Measurements from ENCODE around the gene CYBB.
"Not testable (repeated sequence)": the region's sequence is repeated elsewhere in the genome, so short reads cannot be mapped to it uniquely, and the experiment has no call there.

Gene CYBB

DNA sequence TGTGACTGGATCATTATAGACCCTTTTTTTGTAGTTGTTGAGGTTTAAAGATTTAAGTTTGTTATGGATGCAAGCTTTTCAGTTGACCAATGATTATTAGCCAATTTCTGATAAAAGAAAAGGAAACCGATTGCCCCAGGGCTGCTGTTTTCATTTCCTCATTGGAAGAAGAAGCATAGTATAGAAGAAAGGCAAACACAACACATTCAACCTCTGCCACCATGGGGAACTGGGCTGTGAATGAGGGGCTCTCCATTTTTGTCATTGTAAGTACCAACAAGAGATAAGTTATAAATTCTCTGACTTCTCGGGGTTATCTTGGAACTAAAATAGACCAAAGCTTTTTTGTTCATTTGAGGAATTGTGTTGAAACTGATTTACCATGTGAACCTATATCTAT, at the start of gene CYBB:
Gene CYBB (plus strand): TSS at position 203 of the 400 bp plus-strand sequence. CDS start 19 bp downstream, at position 222.
- DNase-seq (ENCODE audit: low read depth, low spot score): no peak

DNA sequence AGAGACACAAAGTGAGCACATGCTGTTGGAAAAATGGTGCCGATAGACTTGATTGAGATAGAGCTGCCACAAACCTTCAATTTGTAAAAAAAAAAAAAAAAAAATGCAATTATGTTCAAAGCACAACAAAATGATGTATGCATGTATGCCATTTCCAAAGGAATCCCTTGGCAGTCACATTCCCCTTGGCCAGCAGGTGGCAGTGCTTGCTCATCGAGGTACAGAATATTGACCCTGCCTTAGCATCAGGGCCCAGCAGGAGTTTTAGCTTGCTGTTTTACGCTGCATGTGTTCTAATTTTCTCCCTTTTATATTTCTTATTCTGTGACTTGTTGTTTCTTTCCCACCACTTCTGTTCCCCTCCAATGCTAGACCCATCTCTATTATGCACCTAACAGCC, 34.5 kb upstream of the CYBB start:
- no peak for DNase-seq (ENCODE audit: low read depth, low spot score)

DNA sequence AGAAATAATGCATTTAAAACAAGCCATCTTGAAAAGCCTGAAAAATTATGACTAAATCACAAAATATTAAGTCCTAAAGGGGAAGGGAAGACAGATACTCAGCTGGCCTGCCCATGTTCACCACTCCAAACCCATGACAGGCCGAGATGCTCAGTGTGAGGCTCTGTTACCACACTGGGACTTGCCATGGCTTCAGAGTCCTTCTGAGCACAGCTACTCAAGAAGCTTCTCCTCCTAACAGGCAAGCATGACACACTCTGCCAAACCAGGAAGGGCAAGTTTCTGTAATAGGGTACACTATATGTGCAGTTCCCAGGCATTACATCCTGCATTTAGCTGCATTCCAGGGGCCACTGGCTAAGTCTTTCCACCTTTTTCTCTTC, 34.0 kb upstream of the CYBB start:
- DNase-seq (ENCODE audit: low read depth, low spot score): no peak

DNA sequence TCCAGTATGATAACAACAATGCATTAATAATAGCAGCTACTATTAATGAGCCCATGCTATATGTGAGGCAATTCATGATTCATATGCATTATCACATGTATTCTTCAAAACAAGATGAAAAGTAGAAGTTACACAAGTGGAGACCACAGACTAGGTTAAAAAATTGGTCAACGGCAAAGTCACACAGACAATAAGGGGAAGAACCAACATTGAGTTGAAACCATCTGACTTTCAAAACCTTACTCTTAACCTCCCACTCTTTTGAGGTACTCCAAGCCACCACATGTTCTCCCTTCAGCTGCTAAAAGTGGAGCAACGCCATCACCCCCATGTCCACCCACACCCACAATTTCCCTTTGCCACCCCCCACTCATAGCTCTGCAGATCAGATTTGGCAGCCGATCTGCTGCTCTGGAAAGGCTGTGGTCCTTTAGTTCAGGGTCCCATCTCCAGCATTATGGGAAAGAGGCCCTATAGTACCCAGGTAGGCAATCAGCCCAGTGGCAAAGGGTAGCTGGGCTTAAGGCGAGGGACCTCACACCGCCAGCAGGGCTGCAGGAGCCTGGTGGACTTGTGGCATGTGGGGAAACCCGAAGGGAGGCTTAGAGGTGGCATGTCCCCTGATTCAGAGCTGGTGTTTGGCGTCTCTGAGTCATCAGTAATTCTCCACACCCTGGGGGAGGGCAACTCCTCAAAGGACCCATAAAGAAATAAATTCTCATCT, 33.5 kb upstream of the CYBB start:
- DNase-seq (ENCODE audit: low read depth, low spot score): no peak

DNA sequence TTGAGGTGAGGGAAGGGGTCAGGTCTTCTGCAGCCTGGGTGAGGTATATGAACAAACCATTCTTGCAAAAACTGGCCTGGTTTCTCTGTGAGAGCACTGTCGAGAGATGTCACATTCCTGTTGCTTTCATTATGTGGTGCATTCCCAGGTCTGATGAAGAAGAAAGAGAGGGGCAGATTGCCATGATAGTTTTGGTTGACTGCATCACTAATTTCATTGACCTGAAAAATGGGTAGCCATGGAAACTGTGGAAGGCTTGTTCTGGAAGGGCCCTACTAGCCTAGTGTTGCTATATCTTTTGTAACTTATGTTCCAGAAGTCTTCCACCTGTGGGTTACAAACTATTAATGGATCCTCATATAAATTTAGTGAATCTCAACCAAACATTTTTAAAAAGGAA, 32.9 kb upstream of the CYBB start:
- no peak for DNase-seq (ENCODE audit: low read depth, low spot score)

DNA sequence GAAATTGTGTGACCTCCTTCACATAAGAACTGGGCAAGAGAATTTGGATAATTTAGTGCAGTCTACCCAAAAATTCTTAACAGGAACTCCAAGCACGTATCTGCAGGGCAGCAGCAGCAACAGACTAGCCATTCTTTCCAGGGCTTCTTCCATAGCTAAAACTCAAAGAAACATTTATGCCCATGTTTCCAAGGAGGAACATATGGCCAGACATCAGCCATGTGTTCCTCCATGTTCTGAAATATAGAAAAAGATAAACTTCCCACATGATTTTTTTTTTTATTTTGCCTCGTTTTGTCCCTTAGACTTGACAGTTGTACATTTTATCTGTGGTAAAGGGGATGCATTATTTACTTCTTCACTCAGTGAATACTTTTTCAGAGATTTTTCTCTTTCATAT, 27.6 kb upstream of the CYBB start:
- no peak for DNase-seq (ENCODE audit: low read depth, low spot score)

DNA sequence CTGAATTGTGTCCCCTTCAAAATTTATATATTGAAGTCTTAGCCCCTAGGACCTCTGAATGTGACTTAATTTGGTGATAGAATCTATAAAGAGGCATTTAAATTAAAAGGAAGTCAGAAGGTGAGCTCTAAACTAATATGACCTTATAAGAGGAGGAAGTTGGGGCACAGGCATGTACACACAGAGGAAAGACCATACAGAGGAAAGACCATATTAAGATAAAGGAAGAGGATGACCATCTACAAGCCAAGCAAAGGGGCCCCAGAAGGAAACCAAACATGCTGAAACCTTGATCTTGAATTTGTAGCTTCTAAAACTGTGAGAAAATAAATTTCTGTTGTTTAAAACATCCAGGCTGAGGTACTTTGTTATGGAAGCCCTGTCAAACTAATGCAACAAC, 26.9 kb upstream of the CYBB start:
- DNase-seq (ENCODE audit: low read depth, low spot score): no peak

DNA sequence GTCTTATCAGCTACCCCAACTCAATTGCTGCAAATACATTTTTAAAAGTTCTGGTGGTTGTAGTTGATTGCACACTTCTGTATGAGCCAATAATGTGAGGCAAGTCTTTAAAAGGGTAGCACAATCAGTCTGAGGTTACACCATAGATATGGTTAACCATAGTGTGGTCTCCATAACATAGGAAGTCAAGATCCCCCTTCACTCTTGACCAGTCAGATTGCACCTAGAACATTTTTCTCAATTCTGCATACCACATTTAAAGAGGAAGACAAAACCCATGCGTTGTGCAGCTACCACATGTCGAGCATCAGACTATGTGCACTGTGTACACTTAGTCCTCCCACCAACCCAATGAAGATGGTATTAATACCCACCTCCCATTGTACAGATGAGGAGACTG, 26.5 kb upstream of the CYBB start:
- no peak for DNase-seq (ENCODE audit: low read depth, low spot score)

DNA sequence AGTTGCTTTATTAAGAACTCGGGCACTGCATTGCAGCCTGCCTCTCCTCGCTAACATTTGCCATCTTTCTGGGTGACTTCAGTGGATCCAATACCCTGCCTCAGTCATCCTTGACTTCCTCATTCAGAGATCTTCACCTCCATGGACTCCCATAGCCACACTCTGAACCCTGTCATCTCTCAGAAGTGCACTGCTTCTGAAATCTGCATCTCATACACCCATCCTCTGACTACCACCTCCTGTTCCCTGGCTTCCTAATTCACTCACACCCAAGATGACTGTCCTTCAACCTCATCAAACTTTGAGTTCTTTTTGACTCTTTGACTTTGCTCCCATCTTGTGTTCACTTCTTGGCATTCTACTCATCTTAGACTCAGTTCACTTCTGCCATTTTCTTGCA, 25.3 kb upstream of the CYBB start:
- no peak for DNase-seq (ENCODE audit: low read depth, low spot score)

DNA sequence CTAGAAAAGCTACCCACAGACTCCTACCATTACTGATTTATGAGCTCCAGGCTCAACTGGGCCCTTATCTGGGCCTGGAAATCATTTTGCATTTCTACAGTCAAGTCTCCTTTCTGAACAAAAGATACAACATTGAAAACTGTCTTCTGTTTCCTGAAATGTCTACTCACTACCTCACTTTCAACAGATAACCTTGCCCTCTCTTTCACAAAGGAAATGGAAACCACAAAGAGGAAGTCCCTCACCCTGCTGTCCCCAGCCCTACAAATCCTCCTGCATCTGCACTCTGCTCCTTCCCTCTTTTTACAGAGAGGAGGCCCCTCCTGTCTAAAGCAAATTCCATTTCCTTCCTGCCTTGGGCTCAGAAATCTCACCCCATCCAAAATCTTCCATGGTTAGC, 24.8 kb upstream of the CYBB start:
- DNase-seq (ENCODE audit: low read depth, low spot score): no peak

DNA sequence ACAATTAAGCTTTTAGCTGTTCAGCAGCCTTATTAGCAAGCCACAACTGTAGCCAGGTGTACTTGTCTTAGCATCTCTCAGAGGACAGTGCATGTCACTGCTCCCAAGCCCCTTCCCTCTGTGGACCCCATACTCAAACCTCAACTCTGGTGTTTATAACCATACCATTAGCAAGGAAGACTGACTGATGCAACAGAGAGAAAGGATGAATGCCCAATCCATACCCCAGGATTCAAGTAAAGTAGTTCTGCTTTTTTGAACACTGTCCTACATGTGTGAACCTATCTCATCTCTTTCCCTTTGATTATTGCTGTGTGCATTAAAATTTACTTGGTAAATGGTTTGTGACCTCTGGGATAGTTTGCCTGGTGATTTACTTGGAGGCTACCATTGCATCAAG, 22.8 kb upstream of the CYBB start:
- DNase-seq (ENCODE audit: low read depth, low spot score): no peak

DNA sequence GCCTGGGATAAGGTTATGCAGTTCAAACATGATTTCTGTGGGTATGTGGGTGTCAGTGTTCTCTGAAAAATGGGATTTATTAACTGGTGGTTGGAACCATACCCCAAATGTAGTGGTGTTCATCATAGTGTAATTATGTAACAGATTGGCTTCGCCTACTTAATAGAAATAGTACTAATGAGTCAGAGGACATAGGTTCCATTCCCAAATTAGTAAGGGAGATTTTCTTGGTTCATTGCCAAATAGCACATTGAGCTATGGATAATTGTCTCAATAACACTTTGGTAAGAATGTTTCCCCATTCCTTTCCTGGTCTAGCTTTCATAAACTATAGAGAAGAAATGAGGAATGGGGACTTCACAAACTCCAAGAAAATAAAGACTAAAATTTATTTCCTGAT, 20.5 kb upstream of the CYBB start:
- DNase-seq (ENCODE audit: low read depth, low spot score): no peak

DNA sequence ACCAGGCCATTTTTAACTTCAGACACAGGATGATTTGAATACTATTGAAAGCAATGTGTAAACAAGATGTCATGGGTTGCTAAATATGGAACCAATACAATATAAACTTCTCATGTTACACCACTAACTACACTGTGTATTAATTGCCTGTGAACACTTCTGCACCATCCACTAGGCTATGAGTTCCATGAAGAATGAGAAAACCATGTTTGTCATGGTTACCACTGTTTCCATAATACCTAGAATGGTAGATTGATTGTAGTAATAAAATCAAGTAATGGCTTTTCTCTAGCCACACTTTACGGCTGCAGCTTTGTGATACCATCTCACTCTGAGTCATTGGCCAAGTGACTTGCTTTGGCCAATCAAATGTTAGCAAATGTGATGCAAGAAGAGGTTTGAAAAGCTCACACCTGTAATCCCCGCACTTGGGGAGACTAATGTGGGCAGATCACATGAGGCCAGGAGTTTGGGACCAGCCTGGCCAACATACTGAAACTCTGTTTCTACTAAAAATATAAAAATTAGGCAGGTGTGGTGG, 19.9 kb upstream of the CYBB start:
- no peak for DNase-seq (ENCODE audit: low read depth, low spot score)

DNA sequence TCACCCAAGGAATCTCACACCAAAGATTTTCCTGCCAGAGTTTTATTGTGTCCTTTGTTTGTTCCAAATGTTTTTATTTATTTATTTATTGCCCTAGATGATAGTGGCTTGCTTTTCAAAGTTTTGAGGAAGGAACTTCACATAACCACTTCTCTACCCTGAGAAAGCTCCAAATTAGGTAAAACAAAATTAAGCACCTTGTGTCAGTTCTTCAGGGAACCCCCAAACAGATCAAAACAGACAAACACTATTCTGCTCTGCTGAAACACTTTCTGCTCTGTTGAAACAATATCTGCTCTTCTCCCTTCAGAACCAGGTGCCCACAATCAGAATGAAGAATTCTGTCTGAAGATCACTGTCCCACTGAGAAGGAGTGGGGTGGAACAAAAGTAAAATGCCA, 16.5 kb upstream of the CYBB start:
- DNase-seq (ENCODE audit: low read depth, low spot score): no peak

DNA sequence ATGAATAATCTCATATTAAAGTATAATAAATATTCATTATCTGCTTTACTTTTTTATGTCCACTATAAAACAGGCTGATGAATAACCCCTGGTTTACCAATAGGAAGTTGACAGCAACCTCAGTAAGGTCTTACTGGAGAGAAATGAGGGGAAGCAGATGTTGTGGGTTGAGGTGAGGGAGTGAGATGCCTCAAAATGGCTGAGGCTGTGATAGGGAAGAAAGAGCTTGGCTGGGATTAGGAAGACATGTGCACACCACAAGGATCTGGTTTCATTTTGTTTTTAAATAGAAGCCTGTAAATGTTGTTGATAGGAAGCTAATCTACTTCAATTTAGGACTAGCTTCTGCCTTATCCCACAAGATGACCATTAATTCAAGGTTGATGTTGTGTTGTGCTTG, 14.4 kb upstream of the CYBB start:
- DNase-seq (ENCODE audit: low read depth, low spot score): no peak

DNA sequence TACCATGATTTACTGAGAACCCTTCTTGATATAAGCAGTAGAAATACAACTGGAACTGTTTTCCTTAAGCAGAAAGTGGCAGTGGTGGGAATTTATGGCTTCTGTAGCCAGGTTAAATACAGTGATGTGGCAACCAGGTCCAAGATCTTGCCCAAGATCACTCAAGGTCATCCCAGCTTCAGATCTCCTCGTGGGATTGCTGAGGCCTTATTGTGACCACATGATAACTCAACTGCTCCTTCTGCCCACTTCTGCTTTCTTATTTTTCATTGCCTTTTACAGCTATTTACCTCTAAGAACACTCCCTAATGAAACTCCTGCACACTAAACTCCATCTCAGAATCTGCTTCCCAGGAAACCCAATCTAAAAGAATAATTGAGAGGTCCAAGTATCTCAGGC, 12.4 kb upstream of the CYBB start:
- no peak for DNase-seq (ENCODE audit: low read depth, low spot score)

DNA sequence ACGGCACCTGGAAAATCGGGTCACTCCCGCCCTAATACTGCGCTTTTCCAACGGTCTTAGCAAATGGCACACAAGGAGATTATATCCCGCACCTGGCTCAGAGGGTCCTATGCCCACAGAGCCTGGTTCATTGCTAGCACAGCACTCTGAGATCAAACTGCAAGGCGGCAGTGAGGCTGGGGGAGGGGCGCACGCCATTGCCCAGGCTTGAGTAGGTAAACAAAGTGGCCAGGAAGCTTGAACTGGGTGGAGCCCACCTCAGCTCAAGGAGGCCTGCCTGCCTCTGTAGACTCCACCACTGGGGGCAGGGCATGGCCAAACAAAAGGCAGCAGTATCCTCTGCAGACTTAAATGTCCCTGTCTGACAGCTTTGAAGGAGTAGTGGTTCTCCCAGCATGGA, 11.0 kb upstream of the CYBB start:
- DNase-seq (ENCODE audit: low read depth, low spot score): not testable (repeated sequence)

DNA sequence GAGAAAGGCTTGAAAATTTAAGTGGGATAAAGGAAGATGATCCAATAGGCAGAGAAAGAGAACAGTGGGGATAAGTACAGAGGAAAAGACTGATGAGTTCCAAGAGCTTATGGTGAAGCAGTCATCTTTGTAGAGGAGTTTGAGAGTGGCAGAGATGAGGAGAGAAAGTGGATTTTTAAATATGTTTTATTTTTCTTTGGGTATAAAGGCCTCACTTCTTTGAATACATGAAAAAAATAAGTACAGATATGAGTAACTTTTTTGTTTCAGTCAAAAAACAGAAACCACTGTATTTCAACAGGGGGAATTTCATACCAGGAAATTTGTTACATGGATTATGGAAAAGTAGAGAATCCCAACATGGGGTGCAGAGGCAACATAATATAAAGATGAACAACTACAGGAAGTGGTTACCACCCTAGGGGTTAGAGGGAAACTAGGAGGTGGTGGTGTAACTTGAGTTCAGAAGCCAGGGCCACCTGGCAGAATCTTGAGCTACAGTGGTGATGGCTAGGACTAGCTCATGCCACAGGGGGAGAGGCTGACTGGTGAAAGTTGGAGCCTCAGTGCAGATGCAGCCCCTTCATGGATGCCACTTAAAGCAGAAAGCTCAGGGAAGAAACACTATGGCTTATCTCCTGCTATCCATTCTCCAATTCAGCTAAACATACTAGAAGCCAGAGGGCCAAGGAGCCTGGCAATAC, 3.4 kb upstream of the CYBB start:
- DNase-seq (ENCODE audit: low read depth, low spot score): no peak

DNA sequence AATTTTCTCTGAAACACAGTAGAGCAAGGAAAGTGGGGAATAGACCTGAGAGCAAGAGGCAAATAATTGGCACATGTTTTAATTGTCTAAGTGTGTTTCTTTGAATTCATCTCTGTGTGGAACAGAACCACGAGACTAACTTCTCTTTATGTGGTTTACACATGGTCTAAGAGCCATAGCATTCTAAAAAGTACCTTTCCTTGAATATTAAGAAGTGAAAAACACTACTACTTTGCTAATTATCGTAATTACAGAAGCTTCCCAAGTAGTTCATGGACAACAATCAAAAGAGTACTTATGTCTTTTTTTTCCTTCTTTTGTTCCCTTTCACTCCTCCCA, 2.9 kb upstream of the CYBB start:
- DNase-seq (ENCODE audit: low read depth, low spot score): no peak

DNA sequence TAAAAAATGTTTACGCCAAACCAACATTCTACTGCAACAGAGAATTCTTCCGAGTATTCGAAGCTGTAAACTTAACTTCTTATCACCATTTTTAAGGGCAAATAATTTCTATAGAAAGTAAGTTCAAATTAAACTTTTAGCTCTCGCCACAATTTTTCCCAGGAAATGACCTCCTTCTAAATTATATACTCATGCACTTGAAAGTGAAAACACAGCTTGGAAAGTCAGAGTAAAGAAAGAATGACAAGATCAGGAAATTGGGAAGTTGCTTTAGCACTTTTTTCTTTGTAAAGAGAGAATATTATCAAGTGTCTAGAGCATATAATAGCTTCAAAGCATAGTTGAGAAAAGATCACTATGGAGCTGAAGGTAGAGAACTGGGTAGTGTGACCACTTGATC, 1.2 kb downstream of the CYBB start:
- no peak for DNase-seq (ENCODE audit: low read depth, low spot score)

DNA sequence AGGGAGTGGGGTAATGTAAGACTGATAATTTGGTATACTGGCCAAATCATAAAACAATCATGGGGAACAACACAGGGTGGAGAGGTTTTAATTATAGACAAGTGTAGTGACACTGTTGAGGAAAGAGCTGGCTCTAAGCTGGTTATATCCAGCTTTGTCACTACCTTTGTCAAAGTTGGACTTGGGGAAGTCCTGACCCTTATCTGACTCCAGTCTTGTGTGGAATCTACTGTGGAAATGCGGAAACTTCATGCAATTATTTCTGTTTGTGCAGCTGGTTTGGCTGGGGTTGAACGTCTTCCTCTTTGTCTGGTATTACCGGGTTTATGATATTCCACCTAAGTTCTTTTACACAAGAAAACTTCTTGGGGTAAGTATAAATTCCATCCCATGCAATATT, 2.0 kb downstream of the CYBB start:
- DNase-seq (ENCODE audit: low read depth, low spot score): no peak

DNA sequence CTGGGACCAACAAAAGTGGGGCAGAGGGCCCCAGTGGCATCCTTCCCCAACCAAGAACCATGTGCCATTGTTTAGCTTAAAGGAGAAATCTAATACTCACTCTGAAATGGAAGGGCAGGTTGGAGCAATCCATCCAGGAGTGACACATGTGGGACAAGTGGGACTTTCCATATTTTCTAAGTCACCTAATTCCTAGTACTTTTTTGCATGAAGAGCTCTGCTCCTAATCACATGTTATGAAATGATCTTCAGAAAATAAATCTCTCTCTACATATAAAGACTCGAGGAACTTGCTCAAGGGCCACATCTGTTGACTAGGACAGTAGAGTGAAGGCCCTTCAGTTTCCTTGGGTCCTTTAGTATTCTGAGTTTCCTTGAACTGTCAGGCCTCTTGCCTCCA, 2.5 kb downstream of the CYBB start:
- DNase-seq (ENCODE audit: low read depth, low spot score): no peak

DNA sequence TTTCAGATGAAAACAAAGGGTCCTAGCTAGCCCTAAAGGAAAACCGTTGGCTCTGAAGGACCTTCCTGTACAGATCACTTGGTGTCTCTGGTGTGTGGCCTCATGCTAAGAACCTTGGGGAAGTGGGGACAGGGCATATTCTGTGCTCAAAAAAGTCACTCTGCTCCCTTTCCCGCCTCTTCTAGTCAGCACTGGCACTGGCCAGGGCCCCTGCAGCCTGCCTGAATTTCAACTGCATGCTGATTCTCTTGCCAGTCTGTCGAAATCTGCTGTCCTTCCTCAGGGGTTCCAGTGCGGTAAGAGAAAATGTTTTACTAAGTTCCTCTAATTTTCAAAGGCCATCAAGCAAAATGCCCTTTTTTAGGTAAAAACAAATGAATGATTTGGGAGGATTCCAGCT, 3.4 kb downstream of the CYBB start:
- no peak for DNase-seq (ENCODE audit: low read depth, low spot score)

DNA sequence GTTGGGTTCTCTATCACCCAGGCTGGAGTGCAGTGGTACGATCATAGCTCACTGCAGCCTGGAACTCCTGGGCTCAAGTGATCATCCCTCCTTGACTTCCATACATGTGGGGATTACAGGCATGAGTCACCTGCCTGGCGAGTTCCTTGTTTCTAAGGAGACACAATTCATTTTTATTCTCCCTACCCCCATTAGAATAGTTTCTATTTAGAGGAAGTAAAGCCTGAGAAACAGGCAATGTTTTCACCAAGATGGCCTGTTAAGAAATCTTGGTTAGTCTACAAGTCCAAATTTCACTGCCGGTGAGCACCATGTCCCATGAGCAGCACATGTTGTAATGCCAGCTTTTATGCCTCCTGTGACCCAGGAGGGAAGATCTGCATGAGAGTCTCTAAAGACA, 5.7 kb downstream of the CYBB start:
- no peak for DNase-seq (ENCODE audit: low read depth, low spot score)

Data from iPS DF 19.7 (cell line).